ENCODE results near the gene ZBED5. TPM values are rescaled to one million over a fixed set of nuclear protein-coding genes. Genes with fewer than 3 reads are reported as not detected.

ZBED5 gene
- total and polyA plus RNA-seq, 9 of the 15 experiments (the other 6 are each of a cell fraction or from before 2014, with no cell fraction given): 12.4 to 70.7 (median 26.8) TPM

DNA sequence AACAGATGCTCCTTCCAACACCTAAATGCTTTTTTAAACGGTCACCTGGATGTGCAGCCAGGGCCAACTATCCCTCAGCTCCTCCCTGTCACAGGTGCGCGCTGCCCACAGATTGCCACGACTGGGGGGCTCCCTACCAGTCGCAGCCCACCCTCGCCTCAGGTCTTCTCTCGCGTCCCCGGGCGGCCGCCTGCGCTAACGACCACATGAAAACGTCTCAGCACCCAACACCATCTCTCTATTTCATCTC, 469 bp downstream of the ZBED5 start (continued):
- TF ChIP-seq, protein P1, sequence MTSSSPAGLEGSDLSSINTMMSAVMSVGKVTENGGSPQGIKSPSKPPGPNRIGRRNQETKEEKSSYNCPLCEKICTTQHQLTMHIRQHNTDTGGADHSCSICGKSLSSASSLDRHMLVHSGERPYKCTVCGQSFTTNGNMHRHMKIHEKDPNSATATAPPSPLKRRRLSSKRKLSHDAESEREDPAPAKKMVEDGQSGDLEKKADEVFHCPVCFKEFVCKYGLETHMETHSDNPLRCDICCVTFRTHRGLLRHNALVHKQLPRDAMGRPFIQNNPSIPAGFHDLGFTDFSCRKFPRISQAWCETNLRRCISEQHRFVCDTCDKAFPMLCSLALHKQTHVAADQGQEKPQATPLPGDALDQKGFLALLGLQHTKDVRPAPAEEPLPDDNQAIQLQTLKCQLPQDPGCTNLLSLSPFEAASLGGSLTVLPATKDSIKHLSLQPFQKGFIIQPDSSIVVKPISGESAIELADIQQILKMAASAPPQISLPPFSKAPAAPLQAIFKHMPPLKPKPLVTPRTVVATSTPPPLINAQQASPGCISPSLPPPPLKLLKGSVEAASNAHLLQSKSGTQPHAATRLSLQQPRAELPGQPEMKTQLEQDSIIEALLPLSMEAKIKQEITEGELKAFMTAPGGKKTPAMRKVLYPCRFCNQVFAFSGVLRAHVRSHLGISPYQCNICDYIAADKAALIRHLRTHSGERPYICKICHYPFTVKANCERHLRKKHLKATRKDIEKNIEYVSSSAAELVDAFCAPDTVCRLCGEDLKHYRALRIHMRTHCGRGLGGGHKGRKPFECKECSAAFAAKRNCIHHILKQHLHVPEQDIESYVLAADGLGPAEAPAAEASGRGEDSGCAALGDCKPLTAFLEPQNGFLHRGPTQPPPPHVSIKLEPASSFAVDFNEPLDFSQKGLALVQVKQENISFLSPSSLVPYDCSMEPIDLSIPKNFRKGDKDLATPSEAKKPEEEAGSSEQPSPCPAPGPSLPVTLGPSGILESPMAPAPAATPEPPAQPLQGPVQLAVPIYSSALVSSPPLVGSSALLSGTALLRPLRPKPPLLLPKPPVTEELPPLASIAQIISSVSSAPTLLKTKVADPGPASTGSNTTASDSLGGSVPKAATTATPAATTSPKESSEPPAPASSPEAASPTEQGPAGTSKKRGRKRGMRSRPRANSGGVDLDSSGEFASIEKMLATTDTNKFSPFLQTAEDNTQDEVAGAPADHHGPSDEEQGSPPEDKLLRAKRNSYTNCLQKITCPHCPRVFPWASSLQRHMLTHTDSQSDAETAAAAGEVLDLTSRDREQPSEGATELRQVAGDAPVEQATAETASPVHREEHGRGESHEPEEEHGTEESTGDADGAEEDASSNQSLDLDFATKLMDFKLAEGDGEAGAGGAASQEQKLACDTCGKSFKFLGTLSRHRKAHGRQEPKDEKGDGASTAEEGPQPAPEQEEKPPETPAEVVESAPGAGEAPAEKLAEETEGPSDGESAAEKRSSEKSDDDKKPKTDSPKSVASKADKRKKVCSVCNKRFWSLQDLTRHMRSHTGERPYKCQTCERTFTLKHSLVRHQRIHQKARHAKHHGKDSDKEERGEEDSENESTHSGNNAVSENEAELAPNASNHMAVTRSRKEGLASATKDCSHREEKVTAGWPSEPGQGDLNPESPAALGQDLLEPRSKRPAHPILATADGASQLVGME (CRISPR knock-in tag; IDR thresholded peaks at IDR 0.05): 0 out of 2 replicates have a peak, but pooled peaks have one; percentile 94
- TF ChIP-seq GTF2E2 (tag; IDR thresholded peaks at IDR 0.05) (peak; percentile 19; the same call in 1 of the 2 replicates), ZFP30 (CRISPR knock-in tag; IDR thresholded peaks at IDR 0.05; ENCODE audit: borderline replicate concordance) (no peak), ERF (CRISPR knock-in tag; IDR thresholded peaks at IDR 0.05) (no peak)
